GM23248 (cell line): ENCODE results near the gene MAGOHB. TPM values are rescaled to one million over a fixed set of nuclear protein-coding genes. Genes with fewer than 3 reads are reported as not detected.
"Not testable (repeated sequence)": the region's sequence is repeated elsewhere in the genome, so short reads cannot be mapped to it uniquely, and the experiment has no call there.

ENCODE experiments used
- DNase-seq: peaks from one replicate; pipeline ENCODE4 v3.0.0-alpha.2; 2015
- H2AFZ ChIP-seq: fragments of 200-600 bp; sonication (generic); 2 replicates; pipeline ENCODE4 v1.6.1; 2016; ENCODE audit warnings: antibody characterized with exemption
- H3F3A ChIP-seq: fragments of 200-600 bp; sonication (generic); 2 replicates; pipeline ENCODE4 v1.6.1; 2016; ENCODE audit warnings: mild to moderate bottlenecking, antibody characterized with exemption, mixed run types; ENCODE audit not compliant: insufficient read depth
- H3K27ac ChIP-seq: fragments of 200-600 bp; sonication (generic); 2 replicates; pipeline ENCODE4 v1.5.1; 2016; ENCODE audit warnings: mild to moderate bottlenecking
- H3K27me3 ChIP-seq: fragments of 200-600 bp; sonication (generic); replicated peaks from 2 replicates; pipeline ENCODE4 v1.6.1; 2016; ENCODE audit warnings: mild to moderate bottlenecking; ENCODE audit not compliant: insufficient read depth
- H3K36me3 ChIP-seq: fragments of 200-600 bp; sonication (generic); 2 replicates; pipeline ENCODE4 v1.6.1; 2016; ENCODE audit warnings: low read depth, mild to moderate bottlenecking
- H3K4me1 ChIP-seq: fragments of 200-600 bp; sonication (generic); 2 replicates; pipeline ENCODE4 v1.6.1; 2016; ENCODE audit warnings: mild to moderate bottlenecking; ENCODE audit not compliant: insufficient read depth
- H3K4me2 ChIP-seq: fragments of 200-600 bp; sonication (generic); one replicate; pipeline ENCODE4 v1.6.1; 2016; ENCODE audit warnings: mild to moderate bottlenecking; ENCODE audit not compliant: unreplicated experiment
- H3K4me3 ChIP-seq: fragments of 200-600 bp; sonication (generic); 2 replicates; pipeline ENCODE4 v1.5.1; 2016; ENCODE audit warnings: mild to moderate bottlenecking
- H3K79me2 ChIP-seq: fragments of 200-600 bp; sonication (generic); 2 replicates; pipeline ENCODE4 v1.6.1; 2016; ENCODE audit warnings: mild to moderate bottlenecking; ENCODE audit not compliant: insufficient read depth
- H3K9ac ChIP-seq: fragments of 200-600 bp; sonication (generic); 2 replicates; pipeline ENCODE4 v1.6.1; 2016; ENCODE audit warnings: mild to moderate bottlenecking
- H3K9me2 ChIP-seq: fragments of 200-600 bp; sonication (generic); 2 replicates; pipeline ENCODE4 v1.6.1; 2016; ENCODE audit warnings: mixed run types, mild to moderate bottlenecking, moderate library complexity; ENCODE audit not compliant: insufficient read depth
- H3K9me3 ChIP-seq: fragments of 200-600 bp; sonication (generic); one replicate; pipeline ENCODE4 v1.6.1; 2017; ENCODE audit warnings: low read depth
- H4K20me1 ChIP-seq: fragments of 200-600 bp; sonication (generic); 2 replicates; pipeline ENCODE4 v1.6.0; 2016; ENCODE audit not compliant: insufficient read depth
- EZH2 ChIP-seq: fragments of 200-600 bp; sonication (generic); IDR thresholded peaks from 2 replicates; pipeline ENCODE4 v1.6.1; 2018; ENCODE audit warnings: antibody characterized with exemption, mild to moderate bottlenecking; ENCODE audit not compliant: insufficient read depth, poor library complexity, severe bottlenecking
- EZH2phosphoT487 ChIP-seq: fragments of 200-600 bp; sonication (generic); IDR thresholded peaks from 2 replicates; pipeline ENCODE4 v1.6.1; 2018; ENCODE audit warnings: antibody characterized with exemption, moderate library complexity, mild to moderate bottlenecking, low read depth; ENCODE audit not compliant: insufficient read depth
- WGBS, 2 experiments: methylation state at CpG; one replicate each; pipeline ENCODE4 v1.1.6; 2015 to 2017; ENCODE audit warnings: low lambda C conversion rate in 2 of 2, low coverage in 1 of 2; ENCODE audit errors: missing lambda C conversion rate in 2 of 2; 5-methylcytosine and 5-hydroxymethylcytosine counted together
- in situ Hi-C: fragments of 300-500 bp; cut with MboI; formaldehyde crosslinking; loops from 2 replicates; pipeline ENCODE4 v1.15.0; 2020
- polyA plus RNA-seq: library from polyadenylated mRNA; unstranded; fragments of >200 nt; fragmentation: Nextera tagmentation; extraction: Ambion mirVana; gene quantifications from 2 replicates; pipeline ENCODE4 v1.2.1, GENCODE V29; 2016
- total RNA-seq: library from RNA; depleted of rRNA; stranded (reverse); fragments of >200 nt; shearing (Covaris generic); gene quantifications from 2 replicates; pipeline ENCODE4 v1.2.3, GENCODE V29; 2014

MAGOHB gene
- total and polyA plus RNA-seq, 2 experiments from 2014 or later: 16.6 to 78.0 TPM

DNA sequence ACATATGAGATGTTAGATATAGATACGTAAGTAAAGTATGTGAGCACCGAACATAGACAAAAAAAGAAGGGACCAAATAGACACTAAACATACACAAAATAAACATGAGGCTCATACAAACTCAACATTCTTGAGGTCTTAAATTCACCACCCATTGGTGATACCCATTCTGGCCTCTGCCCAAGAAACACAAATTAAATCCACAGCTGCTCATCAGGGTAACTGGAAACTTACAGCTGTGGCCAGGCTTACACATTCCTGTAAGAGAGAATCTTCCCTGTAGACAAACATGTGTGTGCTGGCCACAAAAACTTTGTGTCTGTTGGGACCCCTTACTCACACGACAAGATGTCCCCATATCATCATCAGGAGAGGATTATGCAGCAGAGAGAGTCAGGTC lies 22.4 kb downstream of the MAGOHB start:
- Histone ChIP-seq H3K4me2 (no peak overlapping the region), H3K9me2 (no peaks in the 10 kb centered on the region), H3K9me3 (no peaks in the 10 kb centered on the region), H3K4me3 (no peak overlapping the region), H3K27me3 (no peaks in the 10 kb centered on the region), H2AFZ (no peak overlapping the region), H4K20me1 (no peaks in the 10 kb centered on the region), H3F3A (no peaks in the 10 kb centered on the region), H3K36me3 (0 out of 2 replicates have a peak, but pooled peaks cover 3% of the 10 kb centered on the region), H3K27ac (no peak overlapping the region), H3K4me1 (no peaks in the 10 kb centered on the region), H3K9ac (no peak overlapping the region), H3K79me2 (no peaks in the 10 kb centered on the region)
- no peak for DNase-seq
- 100% methylated on average over 3 of the region's 3 CpGs for WGBS, 2 experiments
- in situ Hi-C loops: no loop called here
- no peak for TF ChIP-seq EZH2
- TF ChIP-seq EZH2phosphoT487: no peak

DNA sequence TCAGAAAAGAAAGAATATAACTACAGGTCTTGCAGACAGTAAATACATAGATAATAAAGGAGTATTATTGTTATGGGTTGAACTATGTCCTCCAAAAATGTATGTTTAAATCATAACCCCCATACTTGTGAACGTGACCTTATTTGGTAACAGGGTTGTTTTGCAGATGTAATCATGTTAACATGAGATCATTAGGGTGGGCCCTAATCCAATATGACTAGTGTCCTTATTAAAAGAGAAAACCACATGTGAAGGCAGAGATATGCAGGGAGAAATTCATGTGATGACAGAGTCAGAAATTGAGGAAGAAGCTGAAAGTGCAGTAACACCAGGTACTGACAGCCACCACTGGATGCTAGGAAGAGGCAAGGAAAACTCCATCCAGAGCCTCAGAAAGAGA lies 29.0 kb downstream of the MAGOHB start:
- 0 out of 2 replicates have a peak, but pooled peaks cover 9% of the 10 kb centered on the region for H3K36me3 ChIP-seq
- no peak overlapping the region for H3K4me2 ChIP-seq
- no peaks in the 10 kb centered on the region for H3K9me2 ChIP-seq
- in situ Hi-C loops: no loop called here
- H3K9ac ChIP-seq: no peak overlapping the region
- H3K4me3 ChIP-seq: no peak overlapping the region
- no peaks in the 10 kb centered on the region for H4K20me1 ChIP-seq
- DNase-seq: peak; percentile 5
- no peaks in the 10 kb centered on the region for H3K9me3 ChIP-seq
- no peaks in the 10 kb centered on the region for H3K79me2 ChIP-seq
- H3K4me1 ChIP-seq: no peaks in the 10 kb centered on the region
- TF ChIP-seq EZH2 (no peak), EZH2phosphoT487 (no peak)
- no peak overlapping the region for H2AFZ ChIP-seq
- no peaks in the 10 kb centered on the region for H3K27me3 ChIP-seq
- 56 to 70% methylated on average over 1 of the region's 1 CpG for WGBS, 2 experiments
- H3F3A ChIP-seq: no peaks in the 10 kb centered on the region
- no peak overlapping the region for H3K27ac ChIP-seq

GRCh38 chr12:10582704-10583103 lies 30.7 kb downstream of the MAGOHB start:
- TF ChIP-seq EZH2: no peak
- no peak for TF ChIP-seq EZH2phosphoT487
- Histone ChIP-seq H3K9me3 (no peaks in the 10 kb centered on the region), H3K4me1 (no peaks in the 10 kb centered on the region), H3K36me3 (0 out of 2 replicates have a peak, but pooled peaks cover 9% of the 10 kb centered on the region), H3F3A (no peaks in the 10 kb centered on the region), H4K20me1 (no peaks in the 10 kb centered on the region), H3K79me2 (no peaks in the 10 kb centered on the region), H3K4me2 (no peak overlapping the region), H3K9me2 (no peaks in the 10 kb centered on the region), H2AFZ (no peak overlapping the region), H3K4me3 (no peak overlapping the region), H3K27ac (no peak overlapping the region), H3K27me3 (no peaks in the 10 kb centered on the region), H3K9ac (no peak overlapping the region)
- in situ Hi-C loops: no loop called here
- 79 to 86% methylated on average over 3 of the region's 3 CpGs for WGBS, 2 experiments
- no peak for DNase-seq

DNA sequence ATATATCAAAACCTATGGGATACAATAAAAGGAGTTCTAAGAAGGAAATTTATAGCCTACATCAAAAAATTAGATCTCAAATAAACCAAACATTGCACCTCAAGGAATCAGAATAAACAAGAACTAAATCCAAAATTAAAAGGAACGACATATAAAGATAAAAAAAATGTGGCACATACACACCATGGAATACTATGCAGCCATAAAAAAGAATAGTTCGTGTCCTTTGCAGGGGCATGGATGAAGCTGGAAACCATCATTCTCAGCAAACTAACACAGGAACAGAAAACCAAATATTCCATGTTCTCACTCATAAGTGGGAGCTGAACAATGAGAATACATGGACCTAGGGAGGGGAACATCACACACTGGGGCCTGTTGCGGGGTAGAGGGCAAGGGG lies 31.3 kb downstream of the MAGOHB start:
- in situ Hi-C loops: not testable (repeated sequence)

GRCh38 chr12:10574307-10574706 lies 39.1 kb downstream of the MAGOHB start:
- no peaks in the 10 kb centered on the region for H3K79me2 ChIP-seq
- H3K4me2 ChIP-seq: no peak overlapping the region
- no peaks in the 10 kb centered on the region; the same call in 1 of the 2 replicates for H3K9me2 ChIP-seq
- no peak overlapping the region for H3K27ac ChIP-seq
- H3K4me3 ChIP-seq: no peak overlapping the region
- no peak overlapping the region for H2AFZ ChIP-seq
- no peak for DNase-seq
- H3F3A ChIP-seq: no peaks in the 10 kb centered on the region
- no peaks in the 10 kb centered on the region for H3K9me3 ChIP-seq
- H3K9ac ChIP-seq: no peak overlapping the region
- H4K20me1 ChIP-seq: no peaks in the 10 kb centered on the region
- H3K27me3 ChIP-seq: no peaks in the 10 kb centered on the region
- no peaks in the 10 kb centered on the region for H3K36me3 ChIP-seq
- peaks cover 8% of the 10 kb centered on the region; the same call in 1 of the 2 replicates for H3K4me1 ChIP-seq
- TF ChIP-seq EZH2: no peak
- TF ChIP-seq EZH2phosphoT487: no peak
- WGBS, 2 experiments: 99 to 100% methylated on average over 2 of the region's 2 CpGs
- in situ Hi-C loops: no loop called here

More for the DNA sequence above, 31.3 kb downstream of the MAGOHB start:
- not testable (repeated sequence) for H3K79me2 ChIP-seq, H3K27ac ChIP-seq, H2AFZ ChIP-seq, H3F3A ChIP-seq, H3K4me3 ChIP-seq, H3K36me3 ChIP-seq, H4K20me1 ChIP-seq, H3K4me2 ChIP-seq, DNase-seq, H3K9ac ChIP-seq, H3K9me2 ChIP-seq, H3K9me3 ChIP-seq, H3K4me1 ChIP-seq, H3K27me3 ChIP-seq
- 62% methylated on average over 3 of the region's 3 CpGs for WGBS, 2 experiments

DNA sequence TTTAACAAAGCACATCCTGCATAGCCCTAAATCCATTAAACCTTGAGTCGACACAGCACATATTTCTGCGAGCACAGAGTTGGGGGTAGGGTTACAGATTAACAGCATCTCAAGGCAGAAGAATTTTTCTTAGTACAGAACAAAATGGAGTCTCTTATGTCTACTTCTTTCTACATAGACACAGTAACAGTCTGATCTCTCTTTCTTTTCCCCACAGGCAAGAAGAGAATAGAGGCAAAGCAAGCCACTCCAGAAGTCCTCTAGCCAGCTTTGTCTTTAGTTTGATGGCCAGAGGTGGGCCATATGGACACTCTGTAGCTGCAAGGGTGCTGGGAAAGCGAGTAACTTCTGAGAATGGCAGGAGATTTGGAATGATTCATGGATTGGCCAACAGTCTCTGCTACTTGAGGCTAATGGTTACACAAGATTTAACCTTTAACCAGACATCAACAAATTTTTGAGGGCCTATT lies 41.4 kb downstream of the MAGOHB start:
- in situ Hi-C loops: not testable (repeated sequence)

More for the DNA sequence above, 41.4 kb downstream of the MAGOHB start:
- H4K20me1 ChIP-seq, H3K9me3 ChIP-seq, H3K79me2 ChIP-seq, H3K27me3 ChIP-seq, H3F3A ChIP-seq, H3K4me3 ChIP-seq, H3K9me2 ChIP-seq, H3K36me3 ChIP-seq, H3K9ac ChIP-seq, H2AFZ ChIP-seq, H3K4me1 ChIP-seq: not testable (repeated sequence)
- Histone ChIP-seq H3K4me2 (peak overlapping the region; percentile 5), H3K27ac (peak overlapping the region; percentile 28; the same call in 1 of the 2 replicates)
- 45 to 56% methylated on average over 3 of the region's 3 CpGs for WGBS, 2 experiments
- DNase-seq: peak; percentile 72
